SU-DHL-6 (cell line): ENCODE results near the gene CACNB4.

Experiments used
- CTCF ChIP-seq: fragments of 200-600 bp; sonication (generic); IDR thresholded peaks from one replicate; pipeline ENCODE4 v1.5.1; 2017; ENCODE audit warnings: antibody characterized with exemption, mild to moderate bottlenecking, low read length, moderate library complexity; ENCODE audit not compliant: insufficient read depth, poor library complexity, severe bottlenecking
- EZH2phosphoT487 ChIP-seq: fragments of 200-600 bp; sonication (generic), shearing (Covaris generic); conservative IDR thresholded peaks from 2 replicates; pipeline ENCODE4 v1.6.1; 2018; ENCODE audit warnings: mild to moderate bottlenecking, antibody characterized with exemption, low read length, moderate library complexity, mixed read lengths

DNA sequence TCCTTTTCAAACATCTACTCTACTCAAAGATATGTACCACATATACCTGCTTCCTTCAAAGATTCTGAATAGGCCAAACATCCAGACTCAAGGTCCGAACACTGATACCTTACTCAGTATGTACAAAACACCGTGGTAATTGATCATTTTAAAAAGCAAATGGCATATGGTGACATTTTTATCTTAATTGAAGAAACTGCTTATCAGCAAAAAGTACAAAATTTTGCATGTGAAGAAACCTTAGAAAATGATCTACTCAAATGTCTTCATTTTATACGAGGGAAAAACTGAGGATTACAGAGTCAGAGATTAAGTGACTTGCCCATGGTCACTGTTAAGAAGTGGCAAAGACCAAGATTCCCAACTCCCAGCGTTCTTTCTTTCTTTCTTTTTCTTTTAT is 133.0 kb downstream of the CACNB4 start:
- TF ChIP-seq EZH2phosphoT487 (no peak), CTCF (no peak)
